Thyroid gland (tissue), 4 donors: Measurements from ENCODE around the gene EP400. TPM values are rescaled to one million over a fixed set of nuclear protein-coding genes. Genes with fewer than 3 reads are reported as not detected.

Source experiments
- DNase-seq, 2 donors: peaks; one replicate each; pipeline ENCODE4 v3.0.0-alpha.2; 2019
- H3K27ac ChIP-seq, 3 donors: fragments of 200-600 bp; sonication (generic); 1 replicate in 2 of 3; 2 replicates in 1 of 3; pipeline ENCODE4 v1.5.1; 2016 to 2019; ENCODE audit warnings: mild to moderate bottlenecking in 1 of 3, moderate library complexity in 1 of 3
- H3K27me3 ChIP-seq: fragments of 200-600 bp; sonication (generic); one replicate; pipeline ENCODE4 v1.5.1; 2019
- H3K36me3 ChIP-seq, 2 donors: fragments of 200-600 bp; sonication (generic); one replicate each; pipeline ENCODE4 v1.5.1; 2016 to 2019
- H3K4me1 ChIP-seq, 2 donors: fragments of 200-600 bp; sonication (generic); one replicate each; pipeline ENCODE4 v1.5.1; 2017 to 2019
- H3K4me3 ChIP-seq, 3 donors: fragments of 200-600 bp; sonication (generic); replicated peaks in 1 of 3; 1 replicate in 2 of 3; 2 replicates in 1 of 3; pipeline ENCODE4 v1.5.1; 2016; ENCODE audit warnings: mild to moderate bottlenecking in 1 of 3
- H3K9me3 ChIP-seq: fragments of 200-600 bp; sonication (generic); one replicate; pipeline ENCODE4 v1.5.1; 2017
- POLR2A ChIP-seq, 2 donors: fragments of 450-650 bp; IDR thresholded peaks; one replicate each; pipeline ENCODE4 v1.6.1; 2017; ENCODE audit warnings: antibody characterized with exemption in 2 of 2, mild to moderate bottlenecking in 2 of 2, moderate library complexity in 1 of 2
- WGBS, 2 donors: methylation state at CpG; one replicate each; pipeline ENCODE4 v1.1.5; 2017; 5-methylcytosine and 5-hydroxymethylcytosine counted together
- intact Hi-C: fragments of 100-400 bp; cut with DNase I; formaldehyde crosslinking; loops from one replicate; pipeline ENCODE4 v1.15.1; 2023
- total RNA-seq, 4 donors: library from RNA; depleted of rRNA; stranded (reverse); fragments of >200 nt; gene quantifications; one replicate each; pipeline ENCODE4 v1.2.3, GENCODE V29; 2016
- TF ChIP-seq, protein P1 (sequence below), 6 experiments: fragments of 200-600 bp in 3 of 6; fragments of 450-650 bp in 3 of 6; sonication (generic) in 3 of 6; IDR thresholded peaks; one replicate each; pipeline ENCODE4 v1.5.1; 2016 to 2019; ENCODE audit warnings: antibody characterized with exemption in 6 of 6, mild to moderate bottlenecking in 2 of 6, inconsistent platforms in 1 of 6, moderate library complexity in 1 of 6

Gene EP400
- total RNA-seq, 4 donors from 2014 or later = 22.1 to 51.8 (median 25.4) TPM

DNA sequence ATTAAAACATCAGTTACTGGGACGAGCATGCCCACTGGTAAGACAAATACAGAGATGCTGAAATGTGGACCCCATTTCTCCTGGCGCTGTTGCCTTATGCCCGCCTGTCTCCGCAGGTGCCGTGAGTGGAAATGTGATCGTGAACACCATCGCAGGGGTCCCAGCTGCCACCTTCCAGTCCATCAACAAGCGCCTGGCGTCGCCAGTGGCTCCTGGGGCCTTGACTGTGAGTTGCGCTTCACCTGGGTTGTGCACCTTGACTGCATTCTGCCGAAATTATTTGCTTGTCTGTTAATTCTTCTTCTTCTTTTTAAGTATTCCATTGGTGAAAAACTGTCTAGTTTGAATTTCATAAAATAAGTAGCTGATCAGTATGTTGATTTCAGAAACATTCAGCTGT lies 105.2 kb downstream of the EP400 start:
- no peaks in the 10 kb centered on the region for H3K9me3 ChIP-seq
- WGBS, 2 donors = 94 to 97% methylated on average over 12 of the region's 12 CpGs
- H3K4me3 ChIP-seq = no peak overlapping the region
- peaks cover 17 to 25% of the 10 kb centered on the region in 2 donors for H3K36me3 ChIP-seq
- no peak for TF ChIP-seq POLR2A (IDR thresholded peaks at IDR 0.05)
- TF ChIP-seq, protein P1, sequence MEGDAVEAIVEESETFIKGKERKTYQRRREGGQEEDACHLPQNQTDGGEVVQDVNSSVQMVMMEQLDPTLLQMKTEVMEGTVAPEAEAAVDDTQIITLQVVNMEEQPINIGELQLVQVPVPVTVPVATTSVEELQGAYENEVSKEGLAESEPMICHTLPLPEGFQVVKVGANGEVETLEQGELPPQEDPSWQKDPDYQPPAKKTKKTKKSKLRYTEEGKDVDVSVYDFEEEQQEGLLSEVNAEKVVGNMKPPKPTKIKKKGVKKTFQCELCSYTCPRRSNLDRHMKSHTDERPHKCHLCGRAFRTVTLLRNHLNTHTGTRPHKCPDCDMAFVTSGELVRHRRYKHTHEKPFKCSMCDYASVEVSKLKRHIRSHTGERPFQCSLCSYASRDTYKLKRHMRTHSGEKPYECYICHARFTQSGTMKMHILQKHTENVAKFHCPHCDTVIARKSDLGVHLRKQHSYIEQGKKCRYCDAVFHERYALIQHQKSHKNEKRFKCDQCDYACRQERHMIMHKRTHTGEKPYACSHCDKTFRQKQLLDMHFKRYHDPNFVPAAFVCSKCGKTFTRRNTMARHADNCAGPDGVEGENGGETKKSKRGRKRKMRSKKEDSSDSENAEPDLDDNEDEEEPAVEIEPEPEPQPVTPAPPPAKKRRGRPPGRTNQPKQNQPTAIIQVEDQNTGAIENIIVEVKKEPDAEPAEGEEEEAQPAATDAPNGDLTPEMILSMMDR (IDR thresholded peaks at IDR 0.05) = no peak
- no peak for DNase-seq
- no peaks in the 10 kb centered on the region for H3K27me3 ChIP-seq
- H3K27ac ChIP-seq = no peak overlapping the region
- intact Hi-C loops = no loop called here
- H3K4me1 ChIP-seq = peaks cover 27 to 31% of the 10 kb centered on the region in 2 donors

DNA sequence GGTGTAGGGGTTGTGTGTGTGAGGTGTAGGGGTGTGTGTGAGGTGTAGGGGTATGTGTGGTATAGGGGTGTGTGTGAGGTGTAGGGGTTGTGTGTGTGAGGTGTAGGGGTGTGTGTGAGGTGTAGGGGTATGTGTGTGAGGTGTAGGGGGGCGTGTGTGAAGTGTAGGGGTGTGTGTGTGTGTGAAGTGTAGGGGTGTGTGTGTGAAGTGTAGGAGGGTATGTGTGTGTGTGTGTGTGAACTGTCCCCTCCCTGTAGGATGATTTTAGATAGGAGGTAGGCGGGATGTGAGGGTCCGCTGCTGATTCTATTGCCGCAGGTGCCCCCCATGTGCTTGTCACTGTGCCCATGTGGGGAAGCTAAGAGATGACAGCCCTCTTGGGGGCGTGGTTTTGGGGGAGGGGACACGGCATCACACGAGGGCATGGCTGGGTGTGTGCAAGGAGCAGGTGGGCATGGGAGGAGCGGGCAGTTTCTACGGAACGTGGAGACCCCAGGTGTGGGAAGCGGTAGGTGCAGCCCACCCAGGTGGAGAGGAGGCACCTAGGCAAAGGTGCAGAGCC lies 105.9 kb downstream of the EP400 start:
- WGBS, 2 donors = 86 to 90% methylated on average over 11 of the region's 11 CpGs
- no peak for DNase-seq
- Histone ChIP-seq H3K27ac (no peak overlapping the region), H3K36me3 (peaks cover 13 to 23% of the 10 kb centered on the region in 2 donors), H3K4me3 (no peak overlapping the region), H3K27me3 (no peaks in the 10 kb centered on the region), H3K4me1 (peaks cover 27 to 31% of the 10 kb centered on the region in 2 donors), H3K9me3 (no peaks in the 10 kb centered on the region)
- intact Hi-C loops = no loop called here
- TF ChIP-seq POLR2A (IDR thresholded peaks at IDR 0.05) = no peak
- TF ChIP-seq, protein P1 (IDR thresholded peaks at IDR 0.05) = no peak

DNA sequence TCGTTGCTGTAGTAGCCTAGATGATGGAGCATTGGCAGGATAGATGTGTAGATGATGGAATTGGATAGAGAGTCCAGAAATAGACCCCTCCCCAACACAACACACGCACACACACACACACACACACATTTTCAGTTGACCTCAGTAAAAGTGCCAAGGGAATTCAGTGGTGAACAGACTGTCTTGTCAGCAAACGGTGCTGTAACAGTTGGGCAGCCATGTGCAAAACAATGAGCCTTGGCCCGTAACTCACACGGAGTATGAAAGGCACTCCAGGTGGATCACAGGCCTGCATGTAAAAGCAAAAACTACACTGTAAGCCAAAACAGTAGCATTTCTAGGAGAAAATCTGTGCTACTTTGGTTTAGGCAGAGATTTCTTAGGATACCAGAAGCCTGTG lies 106.6 kb downstream of the EP400 start:
- no peaks in the 10 kb centered on the region for H3K27me3 ChIP-seq
- peak overlapping the region in 2 of 3 donors; percentile 19 to 62 for H3K27ac ChIP-seq
- intact Hi-C loops = no loop called here
- 46 to 50% methylated on average over 5 of the region's 5 CpGs for WGBS, 2 donors
- H3K4me1 ChIP-seq = peaks cover 27 to 31% of the 10 kb centered on the region in 2 donors
- H3K9me3 ChIP-seq = no peaks in the 10 kb centered on the region
- TF ChIP-seq POLR2A (IDR thresholded peaks at IDR 0.05) = no peak
- TF ChIP-seq, protein P1 (IDR thresholded peaks at IDR 0.05) = no peak
- peak; percentile 78 for DNase-seq
- no peak overlapping the region for H3K4me3 ChIP-seq
- H3K36me3 ChIP-seq = peaks cover 6 to 21% of the 10 kb centered on the region in 2 donors

DNA sequence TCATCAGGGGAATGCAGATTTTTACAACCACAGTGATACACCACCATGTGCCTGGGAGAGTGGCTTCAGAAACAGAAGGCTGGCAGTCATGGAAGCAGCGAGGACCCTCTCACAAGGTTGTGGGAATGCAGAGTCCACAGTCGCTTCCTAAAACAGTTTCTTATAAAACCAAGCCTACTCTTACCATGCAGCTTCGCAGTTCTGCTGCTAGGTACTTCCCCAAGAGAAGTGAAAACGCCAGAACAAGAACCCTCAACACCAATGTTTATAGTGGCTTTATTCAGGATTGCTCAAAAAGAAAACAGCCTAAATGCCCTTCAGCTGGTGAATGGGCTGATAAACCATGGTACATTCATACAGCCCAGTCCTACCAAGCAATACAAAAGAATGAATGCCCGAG lies 107.2 kb downstream of the EP400 start:
- peaks cover 5 to 25% of the 10 kb centered on the region in 2 donors for H3K36me3 ChIP-seq
- peak overlapping the region in 2 of 3 donors; percentile 19 to 62 for H3K27ac ChIP-seq
- TF ChIP-seq POLR2A (IDR thresholded peaks at IDR 0.05) = no peak
- TF ChIP-seq, protein P1 (IDR thresholded peaks at IDR 0.05) = no peak
- peaks cover 27 to 30% of the 10 kb centered on the region in 2 donors for H3K4me1 ChIP-seq
- 35% methylated on average over 5 of the region's 5 CpGs for WGBS, 2 donors
- no peaks in the 10 kb centered on the region for H3K27me3 ChIP-seq
- H3K4me3 ChIP-seq = no peak overlapping the region
- no peaks in the 10 kb centered on the region for H3K9me3 ChIP-seq
- peak; percentile 24 to 26 for DNase-seq
- intact Hi-C loops = no loop called here

DNA sequence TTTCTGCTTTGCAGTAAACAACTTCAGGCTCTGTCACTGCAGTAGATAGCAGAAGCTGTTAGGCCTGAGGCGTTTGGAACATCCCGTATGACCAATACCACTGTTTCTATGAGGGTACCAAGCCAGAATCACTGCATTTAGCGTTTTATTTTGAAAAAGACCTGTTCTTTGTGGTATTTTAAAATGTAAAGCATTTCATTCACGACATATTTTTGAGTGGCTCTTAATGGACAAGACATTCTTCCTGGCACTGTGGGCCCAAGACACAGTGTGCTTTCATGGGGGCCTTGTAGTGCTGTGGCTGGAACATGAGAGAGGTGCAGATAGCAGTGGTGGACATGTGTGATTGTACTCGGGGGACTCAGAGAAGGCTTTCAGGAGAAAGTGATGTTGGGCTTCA lies 107.9 kb downstream of the EP400 start:
- WGBS, 2 donors = 79 to 83% methylated on average over 5 of the region's 5 CpGs
- no peaks in the 10 kb centered on the region for H3K27me3 ChIP-seq
- H3K36me3 ChIP-seq = peaks cover 12 to 33% of the 10 kb centered on the region in 2 donors
- H3K27ac ChIP-seq = no peak overlapping the region
- no peak for DNase-seq
- intact Hi-C loops = no loop called here
- TF ChIP-seq, protein P1 (IDR thresholded peaks at IDR 0.05) = no peak
- no peak for TF ChIP-seq POLR2A (IDR thresholded peaks at IDR 0.05)
- peaks cover 20 to 22% of the 10 kb centered on the region in 2 donors for H3K4me1 ChIP-seq
- H3K4me3 ChIP-seq = no peak overlapping the region
- H3K9me3 ChIP-seq = no peaks in the 10 kb centered on the region
